Transverse colon (tissue), 4 donors: ENCODE results near the gene PDIA5. TPM values are rescaled to one million over a fixed set of nuclear protein-coding genes. Genes with fewer than 3 reads are reported as not detected.

ENCODE experiments used
- DNase-seq: peaks from one replicate; pipeline ENCODE4 v3.0.0-alpha.2; 2019
- H3K27ac ChIP-seq, 4 donors: fragments of 200-600 bp; sonication (generic); 2 replicates each; pipeline ENCODE4 v1.5.1; 2016 to 2018; ENCODE audit warnings: inconsistent platforms in 4 of 4
- H3K27me3 ChIP-seq: fragments of 200-600 bp; sonication (generic); 2 replicates; pipeline ENCODE4 v1.5.1; 2017; ENCODE audit warnings: inconsistent platforms
- H3K36me3 ChIP-seq, 4 donors: fragments of 200-600 bp; sonication (generic); 2 replicates each; pipeline ENCODE4 v1.5.1; 2017 to 2019; ENCODE audit warnings: inconsistent platforms in 4 of 4
- H3K4me1 ChIP-seq, 4 donors: fragments of 200-600 bp; sonication (generic); 2 replicates each; pipeline ENCODE4 v1.5.1; 2017 to 2020; ENCODE audit warnings: inconsistent platforms in 4 of 4
- H3K4me3 ChIP-seq, 4 donors: fragments of 200-600 bp; sonication (generic); 1 replicate in 1 of 4; 2 replicates in 3 of 4; pipeline versions ENCODE4 v1.5.1 to v1.6.1; 2017 to 2019; ENCODE audit warnings: inconsistent platforms in 4 of 4
- H3K9me3 ChIP-seq, 2 donors: fragments of 200-600 bp; sonication (generic); 2 replicates each; pipeline ENCODE4 v1.5.1; 2017 to 2019; ENCODE audit warnings: inconsistent platforms in 2 of 2
- CTCF ChIP-seq, 5 experiments: fragments of 200-600 bp in 3 of 5; fragments of 450-650 bp in 2 of 5; sonication (generic) in 3 of 5; IDR thresholded peaks; 1 replicate in 2 of 5; 2 replicates in 3 of 5; pipeline ENCODE4 v1.5.1; 2016 to 2017; ENCODE audit warnings: antibody characterized with exemption in 5 of 5, inconsistent platforms in 3 of 5, mild to moderate bottlenecking in 2 of 5, moderate library complexity in 1 of 5
- EP300 ChIP-seq: sonication (generic); formaldehyde crosslinking; IDR thresholded peaks from one replicate; pipeline ENCODE4 v1.6.1; 2017; ENCODE audit warnings: antibody characterized with exemption, low read depth
- POLR2A ChIP-seq: fragments of 450-650 bp; IDR thresholded peaks from one replicate; pipeline ENCODE4 v1.6.1; 2016; ENCODE audit warnings: antibody characterized with exemption, mild to moderate bottlenecking, moderate library complexity
- POLR2AphosphoS5 ChIP-seq, 3 donors: sonication (generic); formaldehyde crosslinking; IDR thresholded peaks; one replicate each; pipeline ENCODE4 v1.6.1; 2016; ENCODE audit warnings: antibody characterized with exemption in 3 of 3
- WGBS, 2 donors: methylation state at CpG; one replicate each; pipeline ENCODE4 v1.1.5; 2018; ENCODE audit warnings: low coverage in 1 of 2; 5-methylcytosine and 5-hydroxymethylcytosine counted together
- in situ Hi-C, 4 donors: fragments of 200-750 bp; cut with MboI; loops; one replicate each; pipeline versions ENCODE4 v1.15.0 to v1.15.1; 2017; ENCODE audit warnings: low sequenced_read_pairs in 3 of 4, low pct_ligation_motif_present in 1 of 4, low pct_unique_long_range_greater_than_20kb in 1 of 4
- intact Hi-C: fragments of 100-400 bp; cut with DNase I; formaldehyde crosslinking; loops from one replicate; pipeline ENCODE4 v1.15.1; 2023; ENCODE audit warnings: low total_unique reads
- total RNA-seq, 4 donors: library from RNA; depleted of rRNA; stranded (reverse); fragments of >200 nt; gene quantifications; one replicate each; pipeline ENCODE4 v1.1.0, GENCODE V29; 2016

The PDIA5 gene
- 100 to 1,000 TPM in 2 of 4 donors, 10 to 100 TPM in 2; 17.3 to 185 (median 65.1) TPM for total RNA-seq

- WGBS, 2 donors: 1% methylated on average over 47 of the region's 72 CpGs; no CpG with 5 or more reads in 1 of the 2 donors
- Histone ChIP-seq H3K27me3 (no peaks in the 10 kb centered on the region), H3K4me1 (peaks cover 9 to 43% (median 28%) of the 10 kb centered on the region in 4 donors), H3K36me3 (no peaks in the 10 kb centered on the region), H3K9me3 (no peaks in the 10 kb centered on the region), H3K27ac (peak within 1 kb of the TSS; percentile 77 to 94 (median 88)), H3K4me3 (peak within 1 kb of the TSS; percentile 55 to 98 (median 72))
- in situ Hi-C loops (no loop called here), intact Hi-C loops (no loop called here)
- TF ChIP-seq POLR2A (peak; percentile 79), CTCF (IDR thresholded peaks at IDR 0.05) (no peak), EP300 (no peak), POLR2AphosphoS5 (IDR thresholded peaks at IDR 0.05) (peak; percentile 89 to 95 (median 93))
- peak; percentile 92 for DNase-seq
Observed at GRCh38 chr3:123066896-123067688, at the start of gene PDIA5. Gene PDIA5 (plus strand): TSS chr3:123067025. CDS start chr3:123067165, 140 bp downstream.

DNA sequence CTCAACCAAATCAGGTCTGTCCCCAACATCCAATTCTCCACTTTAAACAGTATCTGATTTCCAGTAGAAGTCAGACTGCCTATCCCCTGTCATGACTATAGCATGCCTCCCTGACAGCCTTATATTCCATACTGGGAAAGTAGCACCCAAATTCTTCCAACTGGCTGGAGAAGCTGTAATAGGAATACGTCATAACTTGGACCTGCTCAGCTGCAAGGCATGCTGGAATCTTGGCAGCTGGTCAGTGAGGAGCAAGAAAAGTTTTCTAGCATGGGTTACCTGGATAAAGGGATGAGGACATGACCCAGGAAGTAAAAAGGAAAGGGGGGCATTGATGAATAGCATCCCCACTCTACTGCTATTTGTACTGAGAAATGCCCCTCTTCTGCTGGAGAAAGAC, 48.1 kb upstream of the PDIA5 start:
- WGBS, 2 donors: 48% methylated on average over 1 of the region's 1 CpG; no CpG with 5 or more reads in 1 of the 2 donors
- Histone ChIP-seq H3K27ac (no peak overlapping the region), H3K4me1 (no peaks in the 10 kb centered on the region), H3K4me3 (no peak overlapping the region), H3K27me3 (peaks cover 23% of the 10 kb centered on the region), H3K9me3 (no peaks in the 10 kb centered on the region), H3K36me3 (no peaks in the 10 kb centered on the region)
- DNase-seq: no peak
- in situ Hi-C loops (no loop called here), intact Hi-C loops (no loop called here)
- TF ChIP-seq EP300 (no peak), POLR2AphosphoS5 (IDR thresholded peaks at IDR 0.05) (no peak), CTCF (IDR thresholded peaks at IDR 0.05) (no peak), POLR2A (no peak)

GRCh38 chr3:123019161-123019560, 47.7 kb upstream of the PDIA5 start:
- Histone ChIP-seq H3K27ac (no peak overlapping the region), H3K36me3 (no peaks in the 10 kb centered on the region), H3K27me3 (peaks cover 28% of the 10 kb centered on the region), H3K4me3 (no peak overlapping the region), H3K4me1 (no peaks in the 10 kb centered on the region), H3K9me3 (no peaks in the 10 kb centered on the region)
- no peak for DNase-seq
- in situ Hi-C loops (no loop called here), intact Hi-C loops (no loop called here)
- TF ChIP-seq POLR2AphosphoS5 (IDR thresholded peaks at IDR 0.05): no peak
- no peak for TF ChIP-seq CTCF (IDR thresholded peaks at IDR 0.05)
- no peak for TF ChIP-seq EP300
- no peak for TF ChIP-seq POLR2A
- WGBS, 2 donors: 72 to 73% methylated on average over 3 of the region's 3 CpGs

DNA sequence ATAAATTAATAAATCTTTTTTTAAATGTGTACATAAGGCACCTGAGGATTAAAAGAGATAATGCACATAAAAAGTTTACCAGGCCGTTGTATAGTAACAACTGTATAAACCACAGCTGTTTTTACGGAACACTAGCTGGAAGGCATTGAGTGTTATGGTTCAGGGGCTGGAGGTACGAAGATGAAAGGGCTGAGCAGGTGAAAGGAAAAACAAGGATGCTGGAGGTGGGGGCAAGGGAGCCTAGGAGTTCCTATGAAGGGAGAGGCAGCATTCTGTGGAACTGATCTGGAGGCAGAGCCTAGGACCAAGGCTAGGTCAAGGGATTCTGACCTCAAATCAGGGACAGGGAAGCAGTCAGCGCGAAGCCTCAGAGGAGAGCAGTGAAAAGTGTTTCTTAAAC, 47.2 kb upstream of the PDIA5 start:
- in situ Hi-C loops (no loop called here), intact Hi-C loops (no loop called here)
- Histone ChIP-seq H3K36me3 (no peaks in the 10 kb centered on the region), H3K27me3 (peaks cover 32% of the 10 kb centered on the region), H3K4me1 (no peaks in the 10 kb centered on the region), H3K4me3 (no peak overlapping the region), H3K27ac (no peak overlapping the region), H3K9me3 (no peaks in the 10 kb centered on the region)
- no peak for DNase-seq
- TF ChIP-seq EP300 (no peak), POLR2A (no peak), POLR2AphosphoS5 (IDR thresholded peaks at IDR 0.05) (no peak), CTCF (IDR thresholded peaks at IDR 0.05) (no peak)
- WGBS, 2 donors: 70 to 80% methylated on average over 5 of the region's 5 CpGs
